Uterus (tissue), 2 donors: ENCODE measurements around the gene SYN1.

Source experiments
- POLR2A ChIP-seq, 2 donors: fragments of 450-650 bp; IDR thresholded peaks; one replicate each; pipeline ENCODE4 v1.6.1; 2016; ENCODE audit warnings: antibody characterized with exemption in 2 of 2, mild to moderate bottlenecking in 1 of 2, moderate library complexity in 1 of 2
- TF ChIP-seq, protein P1 (sequence below), 4 experiments: fragments of 200-600 bp in 2 of 4; fragments of 450-650 bp in 2 of 4; sonication (generic) in 2 of 4; IDR thresholded peaks; one replicate each; pipeline ENCODE4 v1.5.1; 2016 to 2019; ENCODE audit warnings: antibody characterized with exemption in 4 of 4, mild to moderate bottlenecking in 2 of 4, moderate library complexity in 1 of 4

DNA sequence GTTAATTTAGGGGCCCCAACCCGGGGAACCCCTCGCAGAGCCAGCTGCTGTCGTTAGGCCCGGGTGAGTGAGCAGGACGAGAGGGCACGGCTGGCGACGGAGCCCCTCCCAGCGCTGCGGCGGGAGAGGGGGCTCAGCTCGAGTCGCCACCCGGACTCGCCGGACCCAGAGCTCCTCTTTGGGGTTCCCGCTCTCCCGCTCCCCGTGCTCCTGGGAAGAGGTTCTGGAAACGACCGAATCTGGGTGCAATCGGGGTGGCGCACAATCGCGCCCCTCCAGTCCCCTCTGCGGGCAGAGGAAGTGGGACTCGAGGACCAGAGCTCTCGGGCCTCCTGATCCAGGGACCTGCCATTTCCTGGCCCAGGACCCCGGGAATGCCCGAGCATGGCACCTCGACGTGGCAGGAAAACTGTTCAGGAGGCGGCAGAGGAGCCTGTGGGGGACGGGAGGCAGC is 95.9 kb downstream of the SYN1 start:
- no peak for TF ChIP-seq POLR2A (IDR thresholded peaks at IDR 0.05)
- TF ChIP-seq, protein P1, sequence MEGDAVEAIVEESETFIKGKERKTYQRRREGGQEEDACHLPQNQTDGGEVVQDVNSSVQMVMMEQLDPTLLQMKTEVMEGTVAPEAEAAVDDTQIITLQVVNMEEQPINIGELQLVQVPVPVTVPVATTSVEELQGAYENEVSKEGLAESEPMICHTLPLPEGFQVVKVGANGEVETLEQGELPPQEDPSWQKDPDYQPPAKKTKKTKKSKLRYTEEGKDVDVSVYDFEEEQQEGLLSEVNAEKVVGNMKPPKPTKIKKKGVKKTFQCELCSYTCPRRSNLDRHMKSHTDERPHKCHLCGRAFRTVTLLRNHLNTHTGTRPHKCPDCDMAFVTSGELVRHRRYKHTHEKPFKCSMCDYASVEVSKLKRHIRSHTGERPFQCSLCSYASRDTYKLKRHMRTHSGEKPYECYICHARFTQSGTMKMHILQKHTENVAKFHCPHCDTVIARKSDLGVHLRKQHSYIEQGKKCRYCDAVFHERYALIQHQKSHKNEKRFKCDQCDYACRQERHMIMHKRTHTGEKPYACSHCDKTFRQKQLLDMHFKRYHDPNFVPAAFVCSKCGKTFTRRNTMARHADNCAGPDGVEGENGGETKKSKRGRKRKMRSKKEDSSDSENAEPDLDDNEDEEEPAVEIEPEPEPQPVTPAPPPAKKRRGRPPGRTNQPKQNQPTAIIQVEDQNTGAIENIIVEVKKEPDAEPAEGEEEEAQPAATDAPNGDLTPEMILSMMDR (IDR thresholded peaks at IDR 0.05) = peak in 1 of 4 experiments; percentile 4
